SU-DHL-6 (cell line): ENCODE measurements around the gene TRPV2.

Experiments used
- CTCF ChIP-seq: fragments of 200-600 bp; sonication (generic); IDR thresholded peaks from one replicate; pipeline ENCODE4 v1.5.1; 2017; ENCODE audit warnings: antibody characterized with exemption, mild to moderate bottlenecking, low read length, moderate library complexity; ENCODE audit not compliant: insufficient read depth, poor library complexity, severe bottlenecking
- EZH2phosphoT487 ChIP-seq: fragments of 200-600 bp; sonication (generic), shearing (Covaris generic); conservative IDR thresholded peaks from 2 replicates; pipeline ENCODE4 v1.6.1; 2018; ENCODE audit warnings: mild to moderate bottlenecking, antibody characterized with exemption, low read length, moderate library complexity, mixed read lengths

- TF ChIP-seq EZH2phosphoT487 (no peak), CTCF (no peak)
Observed at GRCh38 chr17:16437083-16437482, 21.7 kb downstream of the TRPV2 start.
